ENCODE data around the gene CSPG4. TPM values are rescaled to one million over a fixed set of nuclear protein-coding genes. Genes with fewer than 3 reads are reported as not detected.
"Not testable (repeated sequence)": the region's sequence is repeated elsewhere in the genome, so short reads cannot be mapped to it uniquely, and the experiment has no call there.

The CSPG4 gene
- total RNA-seq, 1 experiment from 2014 or later = 10.4 TPM

DNA sequence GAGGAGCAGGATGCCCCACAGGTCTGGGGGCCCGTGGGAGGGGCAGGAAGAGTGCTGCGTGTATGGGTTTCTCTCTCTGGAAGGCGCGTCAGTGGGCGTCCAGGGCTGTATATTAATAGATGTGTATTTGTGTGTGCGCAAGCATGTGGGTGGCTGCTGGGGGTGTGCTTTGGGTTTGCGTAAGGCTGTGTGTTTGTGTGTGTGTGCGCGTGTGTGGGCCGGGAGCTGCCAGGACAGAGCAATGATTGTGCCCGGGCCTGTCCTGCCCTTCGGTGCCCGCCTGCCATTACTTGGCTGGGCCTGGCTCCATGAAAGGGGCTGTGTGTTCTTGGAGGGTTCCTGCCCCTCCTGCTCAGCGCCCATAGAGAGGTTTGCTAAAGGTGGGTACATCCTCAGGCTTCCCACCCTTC is 16.3 kb downstream of the CSPG4 start:
- DNase-seq = no peak
- Histone ChIP-seq H3K4me1 (peaks cover 33% of the 10 kb centered on the region), H3K27ac (no peak overlapping the region)

DNA sequence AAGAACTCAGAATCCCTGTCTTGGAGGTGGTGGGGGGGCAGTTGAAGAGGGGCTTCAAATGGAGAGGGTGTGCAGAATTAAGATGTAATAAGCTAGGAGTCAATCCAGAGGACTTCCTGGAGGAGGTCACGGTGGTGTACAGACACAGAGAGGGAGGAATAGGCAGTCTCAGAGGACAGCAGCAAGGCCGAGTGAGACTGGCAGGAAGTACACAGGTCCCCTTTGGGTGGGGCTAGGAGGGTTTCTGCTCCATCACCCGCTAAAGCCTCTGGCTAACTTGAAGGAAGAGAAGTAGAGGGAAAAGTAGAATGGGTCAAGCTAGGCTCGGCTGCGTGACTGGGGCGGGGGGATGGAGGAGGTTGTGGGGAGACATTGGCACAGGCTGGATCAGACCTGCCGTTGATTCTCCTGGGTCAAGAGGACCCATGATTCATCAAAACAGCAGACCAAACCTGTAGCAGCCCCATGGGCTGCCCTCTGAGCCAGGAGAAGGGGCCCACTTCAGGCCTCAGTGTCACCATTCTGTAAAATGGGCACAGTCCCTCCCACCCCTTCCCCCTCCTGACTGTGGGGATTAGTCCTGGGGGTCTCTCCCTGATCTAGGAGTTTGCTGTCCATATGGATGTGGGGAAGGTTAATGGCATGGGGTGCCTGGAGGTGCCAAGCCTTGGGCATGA is 16.9 kb downstream of the CSPG4 start:
- Histone ChIP-seq H3K4me1 (peaks cover 30% of the 10 kb centered on the region), H3K27ac (no peak overlapping the region), H3K9me3 (replicated peaks) (no peaks in the 10 kb centered on the region), H3K27me3 (no peaks in the 10 kb centered on the region), H3K36me3 (no peaks in the 10 kb centered on the region), H3K4me3 (no peak overlapping the region)
- DNase-seq = no peak

More for the DNA sequence above, 16.3 kb downstream of the CSPG4 start:
- H3K36me3 ChIP-seq = no peaks in the 10 kb centered on the region
- H3K27me3 ChIP-seq = no peaks in the 10 kb centered on the region
- H3K4me3 ChIP-seq = no peak overlapping the region
- H3K9me3 ChIP-seq (replicated peaks) = no peaks in the 10 kb centered on the region

GRCh38 chr15:75695220-75695619 is 17.4 kb downstream of the CSPG4 start:
- H3K9me3 ChIP-seq (replicated peaks) = no peaks in the 10 kb centered on the region
- H3K36me3 ChIP-seq = no peaks in the 10 kb centered on the region
- DNase-seq = peak in 1 of 2 experiments; percentile 34
- H3K4me3 ChIP-seq = no peak overlapping the region
- no peaks in the 10 kb centered on the region for H3K27me3 ChIP-seq
- peaks cover 26% of the 10 kb centered on the region for H3K4me1 ChIP-seq
- H3K27ac ChIP-seq = peak overlapping the region; percentile 86

DNA sequence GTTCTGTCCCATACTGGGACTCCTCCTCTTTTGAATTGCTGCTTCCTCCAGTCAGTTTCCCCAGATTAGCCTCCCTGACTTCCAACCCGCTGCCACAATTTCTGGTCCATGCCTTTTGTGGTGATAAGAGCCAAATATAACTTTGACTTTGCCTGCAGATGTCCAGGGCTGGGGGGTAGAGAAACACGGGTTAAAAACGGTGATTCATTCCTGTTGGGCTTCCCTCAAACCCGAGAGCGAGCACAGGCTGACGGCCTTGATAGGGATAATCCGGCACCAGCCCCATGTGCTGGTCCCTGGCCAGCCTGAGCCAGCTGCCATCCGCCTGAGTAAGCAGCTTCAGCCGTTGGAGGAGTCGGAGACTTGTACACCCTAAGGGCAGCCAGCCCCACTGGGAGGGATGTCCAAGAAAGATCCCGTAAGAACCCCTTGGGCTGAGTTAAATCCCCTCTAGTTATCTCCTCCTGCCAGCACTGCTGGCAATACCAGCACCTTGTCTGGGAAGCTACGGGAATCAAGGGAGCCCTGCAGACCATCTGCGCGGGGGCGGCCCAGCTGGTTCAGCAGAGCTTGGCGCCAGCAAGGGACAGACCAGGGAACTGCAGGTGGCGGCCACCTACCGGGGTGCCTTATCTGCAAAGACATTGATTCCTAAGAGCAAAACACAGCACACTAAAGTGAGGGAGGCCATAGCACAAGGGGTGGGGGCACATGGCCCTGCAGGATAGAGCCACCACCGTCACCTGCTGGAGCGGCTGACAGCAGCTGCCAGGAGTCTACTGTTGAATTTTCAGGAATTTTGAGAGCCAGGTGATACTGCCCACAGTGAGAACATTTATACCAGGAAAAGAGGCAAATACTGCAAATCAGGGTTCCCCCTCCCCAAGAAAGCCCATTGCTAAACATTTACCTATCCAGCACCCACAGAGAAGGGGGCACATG is 18.1 kb downstream of the CSPG4 start:
- no peaks in the 10 kb centered on the region for H3K27me3 ChIP-seq
- H3K9me3 ChIP-seq (replicated peaks) = no peaks in the 10 kb centered on the region
- H3K36me3 ChIP-seq = no peaks in the 10 kb centered on the region
- peak overlapping the region; percentile 14 for H3K4me3 ChIP-seq
- peaks cover 22% of the 10 kb centered on the region for H3K4me1 ChIP-seq
- H3K27ac ChIP-seq = peak overlapping the region; percentile 86
- peak; percentile 91 to 92 for DNase-seq

DNA sequence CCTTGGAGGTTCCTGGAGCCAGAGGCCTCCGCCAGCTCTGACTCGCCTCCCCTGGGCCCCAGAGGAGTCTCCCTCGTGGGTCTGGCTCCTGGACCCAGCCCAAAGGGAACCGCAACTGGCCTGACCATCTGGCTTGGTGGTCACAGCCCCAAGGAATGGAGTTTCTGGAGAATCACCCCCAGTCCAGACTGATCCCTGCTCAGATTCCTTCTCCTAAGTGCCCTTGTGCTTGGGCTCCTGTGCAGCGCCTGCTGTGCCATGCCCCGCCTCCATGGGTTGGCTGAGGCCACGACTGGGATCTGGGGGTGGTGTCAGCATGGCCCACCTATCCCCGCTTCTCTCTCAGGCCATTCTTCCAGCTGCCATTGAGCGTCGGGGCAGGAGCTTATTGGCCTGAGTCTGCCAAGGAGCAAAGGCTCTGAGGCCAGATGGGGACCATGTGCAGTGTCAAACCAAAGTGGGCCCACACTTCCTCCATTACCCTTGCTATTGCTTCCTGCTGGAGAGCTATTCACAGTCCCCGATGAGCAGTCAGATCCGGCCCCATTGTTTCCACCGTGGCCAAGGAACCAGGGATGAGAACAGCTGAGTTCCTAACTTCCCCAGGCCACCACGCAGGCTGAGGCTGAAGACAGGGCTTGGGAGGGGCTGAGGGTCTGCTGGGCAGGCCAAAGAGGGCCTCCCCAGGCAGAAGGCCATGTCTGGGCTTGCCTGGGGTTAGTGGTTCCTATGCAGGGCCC is 19.0 kb downstream of the CSPG4 start:
- Histone ChIP-seq H3K9me3 (replicated peaks) (no peaks in the 10 kb centered on the region), H3K4me1 (peaks cover 22% of the 10 kb centered on the region), H3K27me3 (no peaks in the 10 kb centered on the region), H3K4me3 (peak overlapping the region; percentile 26), H3K36me3 (no peaks in the 10 kb centered on the region), H3K27ac (peak overlapping the region; percentile 86)
- peak; percentile 81 to 82 for DNase-seq

DNA sequence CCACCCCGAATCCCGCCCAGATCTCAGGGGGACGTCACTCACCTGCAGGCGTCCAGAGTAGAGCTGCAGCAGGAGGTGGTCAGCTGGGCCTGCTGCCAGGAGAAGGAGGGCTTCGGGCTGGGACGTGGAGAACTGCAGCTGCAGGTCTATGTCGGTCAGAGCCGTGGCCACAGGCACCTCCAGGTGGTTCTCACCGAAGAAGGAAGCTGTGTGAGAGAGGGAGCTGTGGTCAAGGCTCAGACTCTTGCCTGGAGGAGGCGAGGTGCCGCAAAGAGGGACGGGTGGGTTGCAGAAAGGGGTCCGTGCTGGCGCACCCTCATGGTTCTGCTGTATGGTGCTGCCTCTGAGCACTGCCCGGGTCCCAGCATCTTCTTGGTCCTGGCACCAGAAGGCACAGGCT is 19.6 kb downstream of the CSPG4 start:
- H3K27ac ChIP-seq = peak overlapping the region; percentile 86
- not testable (repeated sequence) for H3K27me3 ChIP-seq; H3K36me3 ChIP-seq; H3K4me3 ChIP-seq; DNase-seq; H3K9me3 ChIP-seq (replicated peaks)
- H3K4me1 ChIP-seq = peaks cover 22% of the 10 kb centered on the region

DNA sequence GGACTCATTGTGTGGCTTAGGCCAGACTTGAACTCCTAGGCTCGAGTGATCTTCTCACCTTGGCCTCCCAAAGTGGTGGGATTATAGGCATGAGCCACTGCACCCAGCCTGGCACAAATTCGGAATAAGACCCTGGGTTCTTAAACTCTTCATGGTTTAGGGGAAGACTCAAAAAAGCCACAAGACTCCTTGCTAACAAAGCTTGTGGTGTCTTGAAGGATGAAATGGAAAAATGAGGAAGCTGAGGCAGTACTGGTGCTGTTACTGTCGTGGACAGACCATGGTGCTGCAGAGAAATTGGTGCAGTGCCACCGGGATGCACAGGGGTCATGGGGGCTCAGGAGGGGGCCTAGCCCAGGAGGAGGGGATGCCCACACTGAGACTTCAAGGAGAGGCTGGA is 20.3 kb downstream of the CSPG4 start:
- H3K36me3 ChIP-seq; DNase-seq; H3K9me3 ChIP-seq (replicated peaks); H3K4me3 ChIP-seq; H3K27ac ChIP-seq; H3K27me3 ChIP-seq: not testable (repeated sequence)
- peaks cover 22% of the 10 kb centered on the region for H3K4me1 ChIP-seq

DNA sequence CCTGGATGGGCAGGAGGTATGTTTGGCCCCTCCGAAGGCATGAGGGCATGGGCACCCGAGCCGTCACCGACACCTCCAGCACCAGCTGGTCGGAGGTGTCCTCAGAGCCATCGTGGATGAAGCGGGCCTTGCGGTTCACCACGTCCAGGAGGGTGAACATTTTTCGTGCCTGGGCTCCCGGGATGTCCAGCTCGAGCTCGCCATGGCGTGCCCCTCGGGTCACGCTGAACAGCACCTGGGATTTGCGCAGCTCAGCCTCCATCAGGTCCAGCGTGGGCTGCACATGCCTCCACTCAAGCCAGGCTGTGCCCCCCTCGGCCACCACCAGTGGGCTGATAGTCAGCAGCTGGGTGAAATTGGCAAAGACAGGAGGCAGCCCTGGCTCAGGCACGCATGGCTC is 23.2 kb downstream of the CSPG4 start:
- H3K9me3 ChIP-seq (replicated peaks); H3K27ac ChIP-seq; H3K4me3 ChIP-seq; DNase-seq; H3K27me3 ChIP-seq; H3K36me3 ChIP-seq: not testable (repeated sequence)
- peaks cover 10% of the 10 kb centered on the region for H3K4me1 ChIP-seq

GRCh38 chr15:75688831-75689230 is 23.8 kb downstream of the CSPG4 start:
- Histone ChIP-seq H3K27ac (no peak overlapping the region), H3K4me3 (no peak overlapping the region), H3K4me1 (peaks cover 6% of the 10 kb centered on the region; the same call in 1 of the 2 replicates), H3K9me3 (replicated peaks) (no peaks in the 10 kb centered on the region), H3K27me3 (no peaks in the 10 kb centered on the region), H3K36me3 (peaks cover 3% of the 10 kb centered on the region; the same call in 1 of the 2 replicates)
- no peak for DNase-seq

- no peak overlapping the region for H3K4me3 ChIP-seq
- H3K9me3 ChIP-seq (replicated peaks) = no peaks in the 10 kb centered on the region
- H3K27me3 ChIP-seq = no peaks in the 10 kb centered on the region
- peaks cover 3% of the 10 kb centered on the region; the same call in 1 of the 2 replicates for H3K36me3 ChIP-seq
- no peak for DNase-seq
- peaks cover 2% of the 10 kb centered on the region; the same call in 1 of the 2 replicates for H3K4me1 ChIP-seq
- H3K27ac ChIP-seq = no peak overlapping the region
Measured at GRCh38 chr15:75688278-75688557, 24.4 kb downstream of the CSPG4 start.

DNA sequence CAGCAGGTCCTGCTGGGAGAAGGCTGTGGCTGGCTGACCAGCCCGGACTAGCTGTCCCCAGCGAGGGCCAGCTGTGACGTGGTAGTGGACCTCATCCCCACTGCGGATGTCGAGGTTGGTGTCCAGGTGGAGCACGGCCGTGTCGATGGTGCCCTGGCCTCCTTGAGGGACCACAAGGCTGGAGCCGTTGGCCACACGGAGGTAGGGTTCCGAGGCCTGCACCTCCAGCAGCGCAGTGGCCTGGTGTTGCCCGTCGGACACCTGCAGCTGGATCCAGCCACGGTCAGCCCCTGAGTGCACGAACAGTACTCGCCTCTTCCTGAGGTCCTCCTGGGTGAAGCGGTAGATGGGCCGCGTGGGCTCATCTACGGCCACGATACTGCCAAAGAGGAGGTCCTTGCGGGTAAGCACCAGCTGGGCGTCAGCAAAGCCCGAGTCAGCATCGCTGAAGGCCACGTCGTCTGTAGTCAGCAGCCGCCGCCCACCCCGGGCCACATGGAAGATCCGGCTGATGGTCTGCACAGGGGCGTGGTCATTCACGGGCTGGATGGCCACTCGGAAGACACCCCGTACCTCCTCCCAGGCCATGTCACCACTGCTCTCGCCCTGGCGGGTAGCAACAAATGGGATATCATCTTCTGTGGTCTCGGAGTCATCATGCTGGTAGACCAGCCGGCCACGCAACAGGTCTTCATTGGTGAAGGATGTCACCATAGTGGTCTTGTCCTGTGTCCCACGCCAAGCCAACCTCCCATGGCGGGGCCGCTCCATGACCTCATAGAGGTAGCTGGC is 25.0 kb downstream of the CSPG4 start:
- H3K36me3 ChIP-seq = peaks cover 3% of the 10 kb centered on the region; the same call in 1 of the 2 replicates

DNA sequence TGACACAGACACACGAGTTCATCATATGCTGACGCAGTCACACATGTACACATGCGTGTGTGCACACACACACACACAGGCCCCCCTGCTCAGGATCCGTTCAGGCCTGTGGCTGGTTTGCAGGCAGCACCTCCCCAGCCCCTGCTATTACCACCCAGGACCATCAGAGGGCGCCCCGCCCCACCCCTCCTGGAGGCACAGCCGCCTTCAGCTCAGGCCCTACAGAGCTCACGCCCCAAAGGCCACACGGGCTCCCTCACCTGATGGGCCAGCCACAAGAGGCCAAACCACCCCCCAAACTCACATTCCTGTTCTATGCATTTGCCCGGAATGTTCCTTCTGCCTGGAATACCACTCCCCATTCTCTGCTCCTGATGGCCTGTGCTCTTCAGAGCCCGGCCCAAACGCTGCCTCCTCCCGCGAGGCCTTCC is 26.4 kb downstream of the CSPG4 start:
- not testable (repeated sequence) for H3K4me3 ChIP-seq; H3K9me3 ChIP-seq (replicated peaks); H3K4me1 ChIP-seq; H3K36me3 ChIP-seq; H3K27me3 ChIP-seq; H3K27ac ChIP-seq
- DNase-seq = peak; percentile 73 to 77

More for the DNA sequence above, 25.0 kb downstream of the CSPG4 start:
- no peak overlapping the region for H3K4me3 ChIP-seq
- no peak overlapping the region for H3K27ac ChIP-seq
- H3K9me3 ChIP-seq (replicated peaks) = no peaks in the 10 kb centered on the region
- no peaks in the 10 kb centered on the region for H3K4me1 ChIP-seq
- H3K27me3 ChIP-seq = no peaks in the 10 kb centered on the region
- DNase-seq = no peak

DNA sequence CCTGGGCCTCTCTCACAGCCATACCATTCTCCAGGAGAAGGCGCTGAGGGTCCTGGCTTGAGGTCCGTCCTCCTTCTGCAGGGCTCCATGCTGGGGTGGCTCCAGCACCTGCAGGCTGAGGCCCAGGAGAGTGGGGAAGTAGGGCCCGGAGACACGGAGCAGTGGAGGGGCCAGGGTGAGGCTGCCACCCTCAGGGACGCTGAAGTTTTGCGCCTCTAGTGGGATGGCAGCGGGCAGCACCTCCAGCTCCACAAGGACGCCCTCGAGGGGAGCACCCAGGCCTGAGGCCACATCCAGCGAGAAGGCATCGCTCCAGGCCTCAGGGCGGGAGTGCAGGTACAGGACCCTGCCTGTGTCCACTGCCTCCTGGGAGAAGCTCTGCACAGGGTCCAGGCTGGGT is 27.5 kb downstream of the CSPG4 start:
- H3K36me3 ChIP-seq = peaks cover 3% of the 10 kb centered on the region; the same call in 1 of the 2 replicates
- no peaks in the 10 kb centered on the region for H3K4me1 ChIP-seq
- H3K4me3 ChIP-seq = no peak overlapping the region
- H3K9me3 ChIP-seq (replicated peaks) = no peaks in the 10 kb centered on the region
- DNase-seq = no peak
- no peak overlapping the region for H3K27ac ChIP-seq
- H3K27me3 ChIP-seq = no peaks in the 10 kb centered on the region

DNA sequence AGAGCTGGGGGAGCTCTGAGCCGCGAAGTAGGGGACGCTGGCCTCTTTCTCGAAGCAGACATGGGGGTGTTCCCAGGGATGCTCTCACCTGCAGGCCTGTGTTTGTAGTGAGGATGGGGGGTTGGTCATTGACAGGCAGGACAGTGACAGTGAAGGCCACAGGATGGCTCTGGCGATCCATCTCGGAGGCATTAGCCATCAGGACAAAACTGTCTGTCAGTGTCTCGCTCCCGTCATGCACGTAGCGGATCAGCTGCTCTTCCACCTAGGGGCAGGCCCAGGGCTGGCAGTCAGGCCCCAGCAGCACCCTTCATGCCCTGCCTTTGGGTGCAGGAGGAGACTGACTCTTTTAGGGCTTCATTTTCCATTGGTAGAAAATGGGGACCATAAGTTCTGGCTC is 28.0 kb downstream of the CSPG4 start:
- H3K27ac ChIP-seq = no peak overlapping the region

More for the DNA sequence above, 28.0 kb downstream of the CSPG4 start:
- peaks cover 3% of the 10 kb centered on the region; the same call in 1 of the 2 replicates for H3K36me3 ChIP-seq
- no peaks in the 10 kb centered on the region for H3K27me3 ChIP-seq
- H3K4me1 ChIP-seq = no peaks in the 10 kb centered on the region
- H3K4me3 ChIP-seq = no peak overlapping the region
- no peak for DNase-seq
- H3K9me3 ChIP-seq (replicated peaks) = no peaks in the 10 kb centered on the region

Data from SJCRH30 (cell line).